ENCODE data around the gene SF3B5. TPM values are rescaled to one million over a fixed set of nuclear protein-coding genes. Genes with fewer than 3 reads are reported as not detected.

The SF3B5 gene
- total and polyA plus RNA-seq, 8 donors = 41.3 to 246 (median 177) TPM

- WGBS, 5 donors = 53 to 72% (median 63%) methylated on average over 1 of the region's 1 CpG
- TF ChIP-seq EP300 (IDR thresholded peaks at IDR 0.05) = no peak
- no peak for TF ChIP-seq POLR2A (IDR thresholded peaks at IDR 0.05)
- no peak for TF ChIP-seq POLR2AphosphoS5 (IDR thresholded peaks at IDR 0.05)
- no peak for TF ChIP-seq CTCF (IDR thresholded peaks at IDR 0.05)
- Histone ChIP-seq H3K36me3 (no peaks in the 10 kb centered on the region), H3K4me3 (no peak overlapping the region), H3K27ac (no peak overlapping the region), H3K4me1 (no peaks in the 10 kb centered on the region), H3K9me3 (no peaks in the 10 kb centered on the region), H3K27me3 (no peaks in the 10 kb centered on the region)
- no peak for DNase-seq
- intact Hi-C loops (cut with DNase I; ENCODE audit: low total_unique reads) = loop anchor here (5.0 kb wide), 1 partner anchor 386 kb away; no protein-coding TSS in a partner anchor
Measured at GRCh38 chr6:144106206-144106605, 10.8 kb upstream of the SF3B5 start.

GRCh38 chr6:144104898-144105487, 9.6 kb upstream of the SF3B5 start:
- H3K27ac ChIP-seq = no peak overlapping the region
- no peaks in the 10 kb centered on the region for H3K36me3 ChIP-seq
- 0 to 2% (median 0%) methylated on average over 2 of the region's 2 CpGs for WGBS, 5 donors
- DNase-seq = peak in 1 of 2 donors; percentile 89
- no peak overlapping the region for H3K4me3 ChIP-seq
- H3K4me1 ChIP-seq = no peaks in the 10 kb centered on the region
- no peaks in the 10 kb centered on the region for H3K27me3 ChIP-seq
- no peaks in the 10 kb centered on the region for H3K9me3 ChIP-seq
- intact Hi-C loops (cut with DNase I; ENCODE audit: low total_unique reads) = loop anchor here (5.0 kb wide), 2 partner anchors 377 to 387 kb away; no protein-coding TSS in a partner anchor
- TF ChIP-seq CTCF (IDR thresholded peaks at IDR 0.05) (peak in 5 of 7 experiments; percentile 25 to 61 (median 48)), POLR2AphosphoS5 (IDR thresholded peaks at IDR 0.05) (peak in 1 of 3 donors; percentile 36), EP300 (IDR thresholded peaks at IDR 0.05) (no peak), POLR2A (IDR thresholded peaks at IDR 0.05) (no peak)

GRCh38 chr6:144104488-144104887, 9.1 kb upstream of the SF3B5 start:
- TF ChIP-seq EP300 (IDR thresholded peaks at IDR 0.05) (no peak), CTCF (IDR thresholded peaks at IDR 0.05) (no peak), POLR2AphosphoS5 (IDR thresholded peaks at IDR 0.05) (no peak), POLR2A (IDR thresholded peaks at IDR 0.05) (no peak)
- no peaks in the 10 kb centered on the region for H3K36me3 ChIP-seq
- intact Hi-C loops (cut with DNase I; ENCODE audit: low total_unique reads) = loop anchor here (5.0 kb wide), 1 partner anchor 378 kb away; no protein-coding TSS in a partner anchor
- no peaks in the 10 kb centered on the region for H3K27me3 ChIP-seq
- 48 to 61% (median 53%) methylated on average over 4 of the region's 4 CpGs for WGBS, 5 donors
- H3K9me3 ChIP-seq = no peaks in the 10 kb centered on the region
- no peaks in the 10 kb centered on the region for H3K4me1 ChIP-seq
- H3K27ac ChIP-seq = no peak overlapping the region
- H3K4me3 ChIP-seq = no peak overlapping the region
- DNase-seq = no peak

GRCh38 chr6:144103026-144103563, 7.7 kb upstream of the SF3B5 start:
- no peak for TF ChIP-seq CTCF (IDR thresholded peaks at IDR 0.05)
- TF ChIP-seq POLR2A (IDR thresholded peaks at IDR 0.05) = no peak
- no peak for TF ChIP-seq POLR2AphosphoS5 (IDR thresholded peaks at IDR 0.05)
- TF ChIP-seq EP300 (IDR thresholded peaks at IDR 0.05) = no peak
- no peaks in the 10 kb centered on the region for H3K4me1 ChIP-seq
- 76 to 85% (median 79%) methylated on average over 4 of the region's 4 CpGs for WGBS, 5 donors
- no peak for DNase-seq
- intact Hi-C loops (cut with DNase I; ENCODE audit: low total_unique reads) = loop anchor here (5.0 kb wide), 1 partner anchor 379 kb away; no protein-coding TSS in a partner anchor
- no peaks in the 10 kb centered on the region for H3K9me3 ChIP-seq
- no peak overlapping the region for H3K27ac ChIP-seq
- no peak overlapping the region for H3K4me3 ChIP-seq
- no peaks in the 10 kb centered on the region for H3K36me3 ChIP-seq
- H3K27me3 ChIP-seq = no peaks in the 10 kb centered on the region
